ENCODE results near the gene WSCD1.

Gene WSCD1

DNA sequence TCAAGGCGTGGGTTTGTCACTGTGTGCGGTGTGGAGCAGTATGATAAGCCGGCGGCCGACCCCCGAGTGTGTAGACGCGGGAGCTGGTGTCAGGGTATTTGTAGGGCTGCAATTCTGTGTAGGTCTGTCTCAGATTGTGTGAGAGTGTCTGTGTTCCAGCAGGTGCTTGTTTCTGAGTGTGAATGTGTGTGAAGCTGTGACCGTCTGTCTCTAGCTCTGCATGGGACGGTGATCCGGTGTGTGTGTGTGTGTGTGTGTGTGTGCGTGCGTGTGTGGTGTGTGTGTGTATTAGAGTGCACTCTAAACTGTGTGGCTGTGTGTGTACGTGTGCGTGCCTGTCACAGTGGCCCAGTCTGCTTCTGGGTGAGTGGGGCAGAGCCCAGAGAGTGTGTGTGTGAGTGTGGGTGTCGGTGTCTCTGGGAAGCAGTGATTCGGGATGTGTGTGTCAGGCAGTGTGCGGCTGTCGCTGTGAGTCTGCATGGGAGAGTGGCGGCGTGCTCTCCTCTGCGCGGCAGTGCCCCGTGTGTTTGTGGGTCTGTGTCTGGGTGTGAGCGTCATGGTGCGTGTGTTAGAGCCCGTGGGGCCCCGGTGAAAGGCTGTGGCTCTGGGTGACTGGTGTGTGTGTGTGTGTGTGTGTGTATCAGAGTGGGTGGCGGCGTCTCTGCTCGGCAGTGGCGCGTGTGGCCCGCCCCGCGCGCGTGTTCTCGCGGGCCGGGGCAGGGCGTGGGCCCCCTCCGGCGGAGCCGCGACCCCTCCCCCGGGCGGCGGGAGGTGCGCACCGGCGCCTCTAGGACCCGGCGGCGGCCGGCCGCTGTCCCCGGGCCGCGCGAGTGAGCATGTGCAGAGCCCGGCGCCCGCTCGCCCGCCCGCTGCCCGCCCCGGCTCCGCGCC, at the start of gene WSCD1:
WSCD1 (plus strand) TSS at position 841 of the 891 bp plus-strand sequence. CDS start 10,280 bp downstream, outside the sequence.
- DNase-seq, result no peak

DNA sequence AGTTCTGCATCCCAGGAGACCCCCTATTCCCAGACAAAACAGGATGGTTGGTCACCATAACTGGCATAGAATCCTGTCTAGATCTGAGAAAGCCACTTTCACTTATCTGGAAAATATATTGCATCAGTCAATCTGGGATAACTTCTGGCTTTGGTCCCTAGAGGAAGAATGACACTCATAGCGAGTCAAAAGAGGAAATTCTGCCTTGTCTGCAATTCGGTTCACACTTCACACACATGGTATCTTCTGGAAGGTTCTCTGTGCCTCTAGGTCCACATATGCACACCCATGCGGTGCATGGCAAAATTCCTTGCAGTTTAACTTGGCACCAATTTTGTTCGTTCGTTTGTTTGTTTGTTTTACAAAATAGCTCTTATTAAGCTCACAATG, 49.2 kb upstream of the WSCD1 start:
- DNase-seq, result no peak

DNA sequence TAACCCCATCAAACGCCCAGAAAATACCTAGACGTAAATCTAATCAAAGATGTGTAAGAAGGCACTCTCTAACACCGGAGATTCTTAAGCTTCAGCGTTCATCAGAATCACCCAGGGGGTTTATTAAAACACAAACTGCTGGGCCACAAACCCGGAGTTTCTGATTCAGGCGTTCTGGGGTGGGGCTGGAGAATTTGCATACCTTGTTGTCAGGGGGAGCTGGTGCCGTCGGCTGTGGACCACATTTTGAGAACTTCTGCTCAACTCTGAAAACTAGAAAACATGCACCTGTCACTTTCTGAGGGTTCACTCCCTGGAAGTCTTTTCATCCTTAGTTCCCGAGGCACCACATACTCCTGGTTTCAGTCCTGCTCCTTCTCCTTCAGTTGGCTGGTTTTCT, 48.6 kb upstream of the WSCD1 start:
- DNase-seq, result no peak

DNA sequence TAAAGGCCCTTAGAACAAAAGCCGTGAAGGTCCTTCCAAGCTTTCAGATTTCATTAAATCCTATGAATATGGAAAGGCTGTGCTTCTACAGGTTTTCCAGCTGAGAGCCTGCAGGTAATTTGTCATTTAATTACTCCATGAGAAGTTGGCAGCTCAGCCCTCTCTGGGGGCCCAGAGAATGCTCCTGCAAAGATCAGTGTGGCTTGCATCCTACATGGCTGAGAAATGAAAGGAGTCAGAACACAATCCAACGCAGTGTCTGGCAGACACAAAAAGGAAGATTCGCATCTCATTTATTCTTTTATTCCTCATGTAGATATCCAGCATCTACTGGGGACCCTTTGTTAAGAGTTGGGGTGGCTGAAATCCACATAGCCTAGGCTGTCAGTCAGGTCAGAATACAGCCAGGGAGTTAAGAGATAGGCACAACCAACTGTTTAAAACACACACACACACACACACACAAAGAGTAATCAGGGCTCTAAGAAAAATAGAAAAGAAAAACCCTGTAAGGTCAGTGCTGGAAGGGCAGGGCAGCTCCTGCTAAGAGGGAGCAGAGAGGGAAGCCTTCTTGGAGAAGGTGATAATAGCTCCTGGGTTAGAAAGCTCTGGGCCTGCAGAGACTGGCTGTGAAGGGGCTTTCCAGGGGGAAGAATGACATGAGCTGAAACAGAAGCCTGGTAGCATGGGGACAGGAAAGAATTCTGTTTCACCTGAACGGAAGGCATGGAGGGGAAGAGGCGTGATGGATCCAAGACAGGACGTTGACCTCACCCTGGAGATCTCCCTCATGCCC, 46.9 kb upstream of the WSCD1 start:
- no peak for DNase-seq

DNA sequence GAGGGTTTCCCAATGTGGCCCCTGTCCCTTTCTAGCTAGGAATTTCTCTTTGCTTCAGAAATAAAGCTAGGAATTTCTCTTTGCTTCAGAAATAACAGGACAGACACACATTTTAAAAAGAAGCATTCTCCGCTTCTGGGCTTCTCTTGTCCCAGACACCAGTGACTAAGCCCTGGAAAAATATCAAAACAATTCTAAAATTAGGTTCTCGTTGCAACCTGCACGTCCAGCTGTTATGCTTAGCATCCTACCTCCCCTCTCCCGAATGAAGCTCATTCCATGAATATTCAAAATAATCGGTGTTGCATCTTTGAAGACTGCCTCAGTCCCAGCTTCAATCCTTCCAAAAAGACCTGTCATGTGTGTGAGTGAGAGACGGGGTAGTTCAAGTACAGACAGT, 45.6 kb upstream of the WSCD1 start:
- no peak for DNase-seq

DNA sequence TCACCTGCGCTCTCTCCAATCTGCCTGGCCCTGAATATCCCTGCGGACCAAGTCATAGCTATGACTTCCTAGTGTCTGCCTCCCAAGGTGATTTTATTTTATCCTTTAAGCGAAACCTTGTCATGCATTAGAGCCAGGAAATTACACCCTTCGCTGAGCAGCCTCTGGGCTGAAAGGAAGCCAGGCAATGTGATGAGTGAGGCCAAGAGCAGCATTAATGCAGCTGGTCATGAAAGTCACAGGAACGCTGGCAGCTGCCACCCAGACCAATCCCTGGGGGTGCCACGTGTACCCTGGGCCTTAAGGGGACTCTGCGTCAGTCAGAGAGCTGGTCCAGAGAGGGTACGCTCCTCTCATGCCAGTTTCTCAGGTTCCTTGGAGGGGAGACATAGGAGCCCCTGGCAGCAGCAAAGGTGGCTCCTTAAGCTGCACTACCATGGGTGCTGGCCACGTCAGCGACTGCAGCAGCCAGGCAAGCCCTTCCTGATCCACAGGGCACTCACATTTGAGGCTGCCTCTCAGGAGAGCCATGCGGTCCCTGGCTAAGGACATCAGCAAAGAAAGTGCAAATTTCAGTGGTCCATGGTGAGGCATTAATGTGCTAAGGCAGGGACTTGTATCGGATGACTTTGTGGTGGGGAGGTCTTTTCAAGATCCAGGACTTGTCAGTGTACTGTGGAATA, 42.7 kb upstream of the WSCD1 start:
- DNase-seq, result no peak

DNA sequence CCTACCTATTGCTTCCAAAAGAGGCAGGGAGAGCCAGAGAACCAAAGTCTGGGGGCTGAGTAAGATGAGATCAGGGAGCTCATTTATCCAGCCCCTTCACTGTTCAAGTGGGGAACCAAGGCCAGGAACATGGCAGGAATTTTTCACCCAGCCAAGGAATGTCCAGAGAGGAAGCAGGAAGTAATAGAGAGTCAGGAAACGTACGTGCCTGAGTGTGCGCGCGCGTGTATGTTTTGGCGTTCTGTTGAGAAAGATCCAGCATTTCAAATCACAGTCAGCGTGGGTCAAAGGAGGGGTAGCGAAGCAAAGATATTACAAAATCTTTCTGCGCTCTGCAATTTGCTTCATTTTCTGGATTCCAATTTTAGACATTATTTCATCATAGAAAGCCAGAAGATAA, 41.9 kb upstream of the WSCD1 start:
- no peak for DNase-seq

DNA sequence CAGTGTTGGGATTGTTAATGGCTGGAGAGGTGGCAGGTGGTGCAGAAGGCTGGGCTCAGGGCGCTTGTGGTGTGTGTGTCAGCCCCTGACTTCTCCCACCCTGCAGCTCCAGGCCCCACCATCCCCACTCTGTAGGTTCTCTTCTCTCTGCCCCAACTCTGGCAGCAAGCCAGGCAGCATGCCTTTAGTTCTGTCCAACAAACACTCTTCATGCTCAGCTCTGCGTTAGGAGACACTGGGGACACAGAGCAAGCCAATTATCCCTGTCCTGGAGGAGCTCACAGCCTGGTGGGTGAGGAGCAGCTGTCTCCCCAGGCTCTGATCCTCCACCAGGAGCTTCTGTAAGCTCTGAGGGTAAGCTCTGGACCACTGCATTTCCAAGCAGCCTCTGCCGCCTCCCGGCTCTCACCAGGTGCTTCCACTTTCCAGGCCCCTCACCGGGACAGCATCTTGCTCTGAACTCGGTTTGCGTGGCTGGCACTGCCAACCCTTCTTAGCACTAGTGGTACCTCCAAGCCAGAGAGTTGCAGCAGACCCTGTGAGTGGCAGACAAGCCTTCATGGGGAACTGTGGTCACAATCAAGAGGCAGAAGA, 34.3 kb upstream of the WSCD1 start:
- DNase-seq, result no peak

DNA sequence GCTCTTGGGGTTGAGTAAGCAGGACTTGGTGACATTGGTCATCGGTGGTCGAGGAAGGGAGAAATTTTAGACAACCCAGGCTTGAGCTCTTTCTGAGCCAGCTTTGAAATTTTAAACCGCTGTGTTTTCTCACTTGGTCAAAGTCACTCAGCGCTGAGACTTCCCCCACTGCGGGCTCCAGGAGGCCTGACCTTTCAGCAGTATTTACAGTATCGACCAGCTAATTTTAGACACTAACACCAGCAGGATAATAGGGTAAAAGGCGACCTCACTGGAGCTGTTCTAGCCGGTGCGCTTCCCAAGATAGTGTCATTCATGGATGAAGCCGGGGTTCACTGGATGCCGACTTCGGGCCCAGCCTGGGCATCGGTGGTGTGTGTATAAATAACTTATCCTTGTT, 29.7 kb upstream of the WSCD1 start:
- no peak for DNase-seq

DNA sequence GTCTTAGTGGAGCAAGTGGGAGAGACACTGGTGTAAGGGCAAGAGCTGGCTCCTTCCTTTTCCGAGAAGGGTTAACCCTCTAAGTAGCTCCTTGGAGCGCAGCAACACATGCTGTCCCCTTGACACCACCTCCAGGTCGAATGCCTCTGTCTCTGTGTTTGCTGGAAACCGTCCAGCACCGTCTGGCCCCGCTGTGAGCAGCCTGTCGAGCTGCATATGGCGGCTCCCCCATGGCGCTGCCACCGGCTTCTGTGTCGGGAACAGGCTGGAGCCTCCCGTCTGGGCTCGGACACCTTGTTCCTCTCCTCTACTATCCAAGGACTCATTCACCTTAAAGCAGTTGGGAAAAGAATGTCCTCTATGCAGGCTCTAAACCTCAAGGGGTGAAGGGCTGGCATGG, 28.9 kb upstream of the WSCD1 start:
- no peak for DNase-seq

DNA sequence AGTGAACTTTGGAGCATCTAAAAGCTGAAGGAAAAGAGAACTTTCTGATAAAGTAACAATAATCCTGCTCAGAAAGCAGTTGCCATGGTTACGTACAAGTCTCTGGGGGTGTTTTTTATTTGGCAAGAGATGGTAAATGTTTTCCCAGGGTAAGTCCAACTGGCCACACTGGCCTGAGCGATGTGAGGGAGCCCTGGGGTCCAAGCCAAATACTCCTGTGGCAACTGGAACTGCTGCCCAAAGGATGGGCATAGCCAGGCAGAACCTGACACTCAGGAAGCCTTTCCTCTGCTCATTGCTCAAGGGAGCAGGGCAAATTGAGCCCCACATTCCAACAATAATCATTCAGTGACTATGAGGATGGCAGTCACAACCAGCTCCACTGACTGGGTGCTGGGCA, 26.8 kb upstream of the WSCD1 start:
- no peak for DNase-seq

DNA sequence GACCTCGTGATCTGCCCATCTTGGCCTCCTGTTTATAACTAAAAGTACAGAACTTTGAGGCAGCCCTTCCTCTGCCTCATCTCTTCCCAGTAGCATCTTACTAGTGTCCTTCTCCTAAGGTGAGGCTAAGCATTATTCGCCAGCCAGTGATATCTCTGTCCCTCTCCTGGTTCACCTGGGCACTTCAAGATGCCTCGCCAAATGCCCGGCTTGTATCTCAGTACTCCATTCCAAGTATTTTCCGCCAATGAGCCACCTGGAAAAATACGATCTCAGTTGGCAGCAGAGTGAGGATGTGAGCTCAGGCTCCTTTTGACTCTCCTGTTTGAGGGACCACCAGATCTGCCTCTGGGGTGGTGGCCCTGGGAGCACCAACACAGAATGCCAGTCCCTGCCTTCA, 25.9 kb upstream of the WSCD1 start:
- no peak for DNase-seq

DNA sequence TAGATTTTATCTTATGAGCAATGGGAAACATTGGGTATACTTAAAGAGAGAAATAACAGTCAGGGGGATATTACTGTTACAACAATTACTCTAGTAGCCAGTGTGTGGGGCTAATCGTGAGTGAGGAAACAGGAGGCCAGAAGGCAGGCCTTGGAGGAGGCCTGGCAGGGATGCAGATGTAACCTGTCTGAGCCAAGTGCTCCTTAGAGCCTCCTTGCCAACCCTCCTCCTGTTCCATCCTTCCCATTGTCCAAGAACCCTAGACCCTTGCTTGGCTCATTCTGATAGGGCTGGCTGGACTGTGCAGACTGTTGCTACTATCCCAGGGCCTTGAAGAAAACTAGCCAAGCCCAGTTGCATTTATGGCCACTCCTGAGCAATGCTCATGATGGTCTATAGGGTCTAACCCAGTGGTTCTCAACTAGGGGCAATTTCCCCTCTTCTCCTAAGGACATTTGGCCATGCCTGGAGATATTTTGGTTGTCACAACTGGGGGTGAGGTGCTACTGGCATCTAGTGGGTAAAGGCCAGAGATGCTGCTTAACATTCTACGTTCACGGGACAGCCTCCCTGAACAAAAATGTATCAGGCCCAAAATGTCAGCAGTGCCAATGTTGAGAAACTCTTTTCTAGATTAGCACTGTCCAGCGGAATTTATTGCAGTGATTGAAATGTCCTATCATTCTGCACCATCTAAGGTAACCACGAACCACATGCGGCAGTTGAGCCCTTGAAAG, 24.4 kb upstream of the WSCD1 start:
- no peak for DNase-seq

DNA sequence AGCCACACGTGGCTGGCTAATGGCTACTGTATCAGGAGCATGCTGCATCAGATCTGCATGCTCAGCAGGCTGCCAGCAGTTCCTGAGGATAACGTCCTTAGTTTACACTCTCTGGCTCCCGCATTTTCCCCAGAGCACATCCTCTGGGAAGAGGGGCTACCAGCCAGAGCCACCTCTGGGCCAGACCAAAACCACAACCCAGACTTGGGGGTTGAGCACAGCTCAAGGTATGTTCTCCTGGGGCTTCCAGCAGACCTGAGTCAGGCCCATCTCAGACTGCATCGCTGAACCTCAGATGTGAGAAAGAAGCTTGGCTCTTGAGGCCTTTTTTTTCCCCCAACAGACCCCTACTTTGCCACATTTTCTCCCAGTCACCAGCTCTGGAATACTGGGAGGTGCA, 23.7 kb upstream of the WSCD1 start:
- DNase-seq, result no peak

DNA sequence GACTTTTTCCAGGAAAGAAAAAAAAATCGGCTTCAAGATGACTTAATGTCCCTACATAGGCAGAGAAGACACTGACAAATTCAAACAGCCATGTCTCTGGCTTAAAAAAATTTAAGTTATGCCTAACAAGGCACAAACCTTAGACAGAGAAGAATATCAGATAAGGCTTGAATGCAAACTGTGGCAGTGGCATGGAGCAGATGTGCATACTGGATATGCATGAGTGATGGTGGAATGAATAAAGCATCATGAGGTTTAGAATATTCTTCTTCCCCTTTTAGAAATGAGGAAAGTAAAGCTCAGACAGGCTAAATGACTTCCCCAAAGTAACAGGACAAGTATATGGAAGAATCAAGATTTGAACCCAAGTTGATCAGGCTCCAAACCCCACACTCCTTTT, 23.2 kb upstream of the WSCD1 start:
- DNase-seq, result no peak

DNA sequence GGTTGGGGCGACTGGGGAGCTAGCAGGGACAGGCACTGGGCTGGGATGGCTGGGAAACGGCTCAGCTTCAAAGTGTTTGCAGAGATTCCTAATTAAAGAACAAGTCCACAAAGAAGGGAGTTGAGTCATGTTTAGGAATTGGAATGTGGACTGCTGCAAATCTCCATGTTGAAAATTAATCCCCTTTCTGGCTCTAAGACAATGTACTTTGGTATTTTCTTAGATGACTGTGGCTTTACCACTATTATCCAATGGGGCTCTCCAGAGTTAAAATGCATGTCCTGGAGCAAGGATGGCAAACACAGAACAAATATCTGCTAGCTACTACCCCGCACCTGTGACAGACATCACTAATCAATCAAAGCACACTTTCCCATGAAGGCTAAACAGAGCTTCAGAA, 22.2 kb upstream of the WSCD1 start:
- DNase-seq, result no peak

DNA sequence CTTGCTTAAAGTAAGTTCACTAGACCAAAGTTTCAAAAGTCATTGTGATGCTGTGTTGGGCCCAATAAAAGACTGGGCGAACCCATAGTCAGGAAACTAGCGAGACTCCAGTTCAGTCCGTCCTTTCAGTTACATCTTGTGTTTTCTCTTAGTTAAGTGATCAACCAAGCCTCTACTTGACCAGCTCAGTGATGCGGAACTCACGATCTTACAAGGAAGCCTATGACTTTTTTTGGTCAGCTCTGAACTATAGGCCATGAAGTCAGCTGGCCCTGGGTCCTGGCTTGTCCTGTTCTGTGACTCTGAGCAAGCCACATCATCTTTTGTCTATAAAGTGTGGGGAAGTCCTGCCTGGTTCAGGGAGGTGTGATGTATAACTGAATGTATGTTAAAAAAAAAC, 21.7 kb upstream of the WSCD1 start:
- no peak for DNase-seq

DNA sequence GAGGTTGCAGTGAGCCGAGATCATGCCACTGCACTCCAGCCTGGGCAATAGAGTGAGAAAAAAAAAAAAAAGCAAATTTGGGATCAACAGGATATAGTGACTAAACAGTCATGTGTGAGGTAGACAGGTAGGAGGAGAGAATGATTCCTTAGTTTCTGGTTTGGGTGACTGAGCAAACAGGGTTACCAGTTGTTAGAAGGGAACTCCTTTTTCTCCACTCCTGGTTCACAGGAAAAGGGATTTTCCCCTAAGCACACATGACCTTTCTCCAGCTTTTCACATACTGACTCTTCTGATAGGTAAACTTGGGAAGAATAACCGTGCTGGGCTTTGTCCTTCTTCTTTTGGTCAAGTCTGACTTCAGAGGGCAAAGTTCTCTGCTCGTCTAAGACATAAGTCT, 17.3 kb upstream of the WSCD1 start:
- DNase-seq, result no peak

DNA sequence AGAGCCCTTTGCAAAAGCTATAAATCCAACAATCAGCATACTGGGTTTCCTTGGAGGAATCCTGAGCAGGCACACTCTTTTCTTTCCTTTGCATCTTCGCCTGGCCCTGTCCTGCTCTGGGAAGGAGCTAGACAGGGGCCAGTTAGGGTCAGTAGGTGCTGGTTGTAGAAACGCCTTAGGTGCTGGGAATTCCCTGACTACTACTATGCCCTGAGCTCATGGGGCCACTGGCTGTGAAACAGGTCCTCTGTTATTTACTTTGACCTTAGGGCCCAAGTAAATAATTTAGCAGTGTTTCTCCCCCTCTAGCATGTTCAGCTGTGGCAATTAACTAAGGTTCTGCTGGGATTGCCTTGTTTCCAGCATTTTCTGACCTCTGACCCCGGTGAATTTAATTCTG, 15.8 kb upstream of the WSCD1 start:
- no peak for DNase-seq

DNA sequence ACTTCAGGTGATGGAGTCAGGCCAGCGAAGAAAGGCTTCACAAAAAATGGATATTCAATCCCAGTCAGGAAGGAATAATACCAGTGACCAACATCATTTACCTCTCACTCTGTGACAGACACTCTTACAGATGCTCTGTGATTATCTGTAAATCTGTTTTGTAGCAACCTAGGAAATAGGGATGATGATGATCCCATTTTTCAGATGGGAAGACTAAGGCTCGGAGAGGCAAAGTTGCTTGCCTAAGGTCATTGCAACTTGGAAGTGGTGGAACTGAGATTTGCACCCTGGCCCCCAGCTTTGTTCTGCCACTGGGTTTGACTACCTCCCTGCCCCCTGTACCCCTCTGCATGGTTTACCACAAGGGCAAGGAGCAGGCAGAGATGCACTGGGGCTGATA, 14.1 kb upstream of the WSCD1 start:
- DNase-seq, result no peak

DNA sequence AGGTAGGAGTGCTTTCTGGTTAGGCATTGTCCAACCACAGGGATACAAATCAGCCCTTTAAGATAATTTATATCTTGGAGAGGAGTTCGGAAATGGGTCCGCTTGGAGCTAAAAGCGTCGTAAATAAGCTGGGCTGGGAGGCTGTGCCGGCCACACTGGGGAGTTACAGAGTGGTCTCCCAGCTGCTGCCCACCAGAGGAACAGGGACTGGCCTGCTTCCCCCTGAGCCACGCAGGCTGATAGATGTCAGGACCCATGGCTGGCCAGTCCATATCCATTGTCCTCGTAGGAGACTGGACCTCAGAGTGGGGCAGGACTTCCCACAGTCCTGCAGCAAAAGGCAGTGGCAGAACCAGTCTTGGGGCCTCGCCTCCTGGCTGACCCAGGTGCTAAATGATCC, 12.6 kb upstream of the WSCD1 start:
- no peak for DNase-seq

DNA sequence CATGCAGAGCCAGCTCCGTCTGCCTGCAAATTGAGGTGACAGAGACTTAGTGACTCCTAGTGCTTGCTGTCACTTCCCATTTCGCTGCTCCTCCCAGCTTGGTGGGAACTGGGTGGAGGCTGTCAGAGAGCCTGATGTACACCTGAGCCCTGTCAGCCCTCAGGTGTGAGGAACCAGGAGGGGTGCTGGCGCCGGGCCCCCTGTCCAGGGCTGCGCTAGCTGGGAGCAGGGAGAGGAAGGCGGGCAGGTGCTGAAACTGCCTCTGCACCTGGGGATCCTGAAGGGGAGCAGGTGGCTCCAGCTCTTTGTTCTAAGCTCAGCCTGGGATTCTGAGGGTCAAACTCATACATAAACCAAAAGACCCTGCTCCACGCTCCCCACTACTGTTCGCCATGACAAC, 10.8 kb upstream of the WSCD1 start:
- DNase-seq, result no peak

DNA sequence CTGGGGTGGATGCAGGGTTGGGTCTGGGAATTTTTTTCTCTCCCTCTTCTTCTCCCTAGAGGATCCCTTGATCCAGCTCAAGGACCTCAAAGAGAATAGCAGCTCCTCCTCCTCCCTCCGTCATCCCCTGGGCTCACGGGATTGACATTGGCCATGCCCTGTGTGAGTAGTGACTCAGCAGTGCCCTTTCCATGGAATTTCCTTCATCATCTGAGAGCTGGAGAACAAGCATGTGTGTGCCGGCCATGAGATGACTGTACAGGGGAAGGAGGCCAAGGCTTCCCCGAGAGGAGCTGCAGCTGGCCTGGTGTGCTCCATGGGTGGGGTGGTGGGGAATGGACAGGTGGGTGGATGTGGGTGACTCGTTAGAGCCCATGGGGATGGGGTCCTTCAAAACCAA, 8.9 kb upstream of the WSCD1 start:
- DNase-seq, result no peak
